GM19324 (cell line): ENCODE data around the gene XIRP2.

Experiments
- ATAC-seq: cut with Tn5 transposase; IDR thresholded peaks from one replicate; pipeline ENCODE4 v1.9.1; 2021; ENCODE audit warnings: mild to moderate bottlenecking, moderate library complexity; ENCODE audit not compliant: unreplicated experiment, low FRiP score

Gene XIRP2

GRCh38 chr2:166924967-166925366, 36.7 kb downstream of the XIRP2 start:
- ATAC-seq: no peak

GRCh38 chr2:166926657-166927056, 38.4 kb downstream of the XIRP2 start:
- ATAC-seq: no peak

DNA sequence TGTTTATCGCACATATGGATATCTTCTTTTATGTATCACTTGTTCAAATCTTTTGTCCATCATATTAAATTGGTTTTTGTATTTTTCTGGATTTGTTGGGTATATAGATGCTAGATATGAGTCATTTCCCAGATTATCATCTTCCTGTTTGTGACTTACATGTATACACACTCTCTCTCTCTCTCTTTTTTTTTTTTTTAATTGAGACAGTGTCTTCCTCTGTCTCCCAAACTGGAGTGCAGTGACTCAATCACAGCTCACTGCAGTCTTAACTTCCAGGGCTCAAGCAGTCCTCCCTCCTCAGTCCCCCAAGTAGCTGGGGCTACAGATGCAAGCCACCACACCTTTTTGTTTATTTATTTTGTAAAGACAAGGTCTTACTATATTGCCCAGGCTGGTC, 43.8 kb downstream of the XIRP2 start:
- no peak for ATAC-seq

DNA sequence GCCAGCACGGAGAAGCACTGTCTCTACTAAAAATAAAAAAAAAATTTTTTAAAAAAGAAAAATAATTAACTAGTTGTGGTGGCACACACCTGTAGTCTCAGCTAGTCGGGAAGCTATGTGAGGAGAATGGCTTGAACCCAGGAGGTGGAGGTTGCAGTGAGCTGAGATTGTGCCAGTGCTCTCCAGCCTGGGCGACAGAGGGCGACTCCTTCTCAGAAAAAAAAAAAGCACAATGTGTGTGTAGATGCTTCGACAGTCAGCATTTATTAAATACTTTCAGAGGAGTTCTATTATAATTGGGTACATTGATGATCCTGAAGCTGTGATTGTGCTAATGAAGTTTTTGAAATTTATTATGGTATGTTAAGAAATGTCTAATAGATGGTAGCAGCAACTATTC, 46.5 kb downstream of the XIRP2 start:
- no peak for ATAC-seq

DNA sequence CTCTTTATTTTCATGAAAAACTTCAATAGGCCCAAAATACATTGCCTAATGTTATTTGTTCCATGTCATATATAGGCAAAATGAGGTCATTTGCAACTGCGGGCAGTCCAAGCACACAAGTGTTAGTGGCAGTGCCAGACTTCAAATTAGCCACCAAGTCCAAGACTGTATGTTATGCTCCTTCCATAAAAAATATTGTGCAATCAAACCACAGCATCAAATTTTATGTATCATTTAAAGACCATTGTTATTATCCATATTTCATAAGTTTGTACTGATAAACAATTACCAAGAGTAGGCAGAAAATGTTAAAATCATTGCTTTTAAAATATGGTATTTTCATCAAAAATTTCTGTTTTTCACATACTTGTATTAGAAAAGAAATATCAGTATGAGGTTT, 54.1 kb downstream of the XIRP2 start:
- ATAC-seq: no peak

DNA sequence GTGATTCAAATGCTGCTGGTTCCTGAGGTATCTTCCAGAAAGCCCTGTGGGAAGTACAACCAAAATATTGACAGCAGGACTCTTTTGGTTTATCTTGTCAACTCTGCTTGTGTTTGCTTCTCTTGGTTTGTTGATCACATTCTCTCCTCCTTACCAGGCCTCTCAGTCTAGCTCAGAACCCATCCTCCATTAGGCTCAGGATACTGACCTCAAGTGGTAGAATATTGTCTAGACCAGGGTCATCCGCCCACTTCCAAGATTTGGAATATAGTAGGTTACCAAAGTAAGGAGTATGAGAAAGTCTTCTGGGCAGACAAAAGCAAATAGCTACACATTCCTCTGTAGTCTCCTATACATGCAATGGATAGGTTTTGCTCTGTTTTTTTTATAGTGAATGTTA, 56.6 kb downstream of the XIRP2 start:
- ATAC-seq: no peak

DNA sequence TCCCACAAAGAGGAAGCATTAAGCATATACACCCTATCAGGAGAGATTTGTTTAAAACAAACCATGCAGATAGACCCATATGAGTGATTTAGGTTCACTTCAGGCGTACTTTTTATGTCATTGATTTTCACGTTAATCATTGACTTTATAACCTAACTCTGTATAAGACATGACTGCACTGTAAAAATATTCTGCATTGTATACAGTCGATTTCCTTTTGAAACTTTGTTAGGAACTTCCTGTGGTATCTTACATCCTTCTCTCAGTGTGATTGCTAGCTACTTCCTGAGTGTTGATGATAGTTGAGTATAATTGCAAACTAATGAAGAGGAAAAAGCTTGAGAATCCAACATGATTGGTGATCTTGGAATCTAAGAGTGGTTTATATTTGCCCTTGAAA, 69.4 kb downstream of the XIRP2 start:
- no peak for ATAC-seq

- ATAC-seq: no peak
Measured at GRCh38 chr2:166958986-166959481, 70.8 kb downstream of the XIRP2 start.

DNA sequence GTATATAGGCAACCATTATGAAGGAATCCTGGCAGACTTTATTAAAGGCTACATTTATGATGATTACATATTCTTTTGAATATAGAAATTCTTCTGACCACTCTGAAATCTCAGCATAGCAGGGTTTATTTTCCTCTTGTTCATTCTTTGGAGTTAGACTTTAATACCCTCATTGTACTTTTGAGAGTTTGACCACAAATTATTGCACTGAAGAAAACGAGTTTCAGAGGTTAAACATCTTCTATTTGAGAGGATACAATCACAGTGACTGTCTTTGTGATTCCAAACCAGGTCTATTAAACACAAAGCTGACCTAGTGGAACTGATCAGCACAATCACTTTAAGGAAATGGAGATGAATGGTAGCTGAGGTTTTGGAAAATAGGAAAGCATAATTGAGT, 71.3 kb downstream of the XIRP2 start:
- ATAC-seq: no peak

- ATAC-seq: no peak
Measured at GRCh38 chr2:166960702-166961270, 72.5 kb downstream of the XIRP2 start.

- ATAC-seq: no peak
Measured at GRCh38 chr2:166961933-166962332, 73.7 kb downstream of the XIRP2 start.

- no peak for ATAC-seq
Measured at GRCh38 chr2:166969486-166969885, 81.2 kb downstream of the XIRP2 start.

DNA sequence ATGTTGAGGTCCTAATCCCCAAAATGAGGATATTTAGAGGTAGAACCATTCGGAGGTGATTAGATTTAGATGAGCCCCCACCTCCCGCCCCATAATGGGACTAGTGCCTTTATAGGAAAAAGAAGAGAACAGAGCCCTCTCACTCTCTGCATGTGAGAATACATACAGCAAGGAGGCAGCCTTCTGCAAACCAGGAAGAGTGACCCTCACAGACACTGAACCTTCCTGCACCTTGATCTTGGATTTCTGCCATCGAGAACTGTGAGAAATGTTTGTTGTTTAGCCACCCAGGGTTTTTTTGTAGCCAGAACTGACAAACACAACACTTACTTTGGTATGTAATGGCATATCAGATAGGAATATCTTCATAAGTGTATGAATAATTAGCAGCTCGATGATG, 83.7 kb downstream of the XIRP2 start:
- ATAC-seq: no peak

GRCh38 chr2:166972418-166972817, 84.1 kb downstream of the XIRP2 start:
- ATAC-seq: no peak

- ATAC-seq: no peak
Measured at GRCh38 chr2:166984188-166984587, 95.9 kb downstream of the XIRP2 start.

DNA sequence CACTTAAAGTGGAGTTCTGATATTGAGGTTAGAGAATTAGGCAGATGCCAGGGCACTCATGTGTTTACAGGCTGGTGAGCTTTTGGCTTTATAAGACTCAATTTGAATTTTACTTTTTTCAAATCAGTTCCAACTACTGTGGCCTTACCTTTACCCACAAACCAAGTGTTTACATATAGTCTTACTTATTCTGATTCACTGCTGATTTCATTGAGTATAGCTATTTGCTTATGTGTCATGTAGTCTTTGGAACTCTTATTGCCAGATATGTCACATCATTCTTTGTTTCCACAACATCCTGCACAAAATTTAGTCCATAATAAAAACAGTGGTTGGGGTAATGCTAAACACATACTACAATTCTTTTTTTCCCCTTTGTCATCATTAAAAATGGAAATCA, 96.5 kb downstream of the XIRP2 start:
- no peak for ATAC-seq

- no peak for ATAC-seq
Measured at GRCh38 chr2:166994588-166995336, 106.5 kb downstream of the XIRP2 start.

- ATAC-seq: no peak
Measured at GRCh38 chr2:166996465-166996864, 108.2 kb downstream of the XIRP2 start.

GRCh38 chr2:167001165-167001564, 112.9 kb downstream of the XIRP2 start:
- no peak for ATAC-seq

DNA sequence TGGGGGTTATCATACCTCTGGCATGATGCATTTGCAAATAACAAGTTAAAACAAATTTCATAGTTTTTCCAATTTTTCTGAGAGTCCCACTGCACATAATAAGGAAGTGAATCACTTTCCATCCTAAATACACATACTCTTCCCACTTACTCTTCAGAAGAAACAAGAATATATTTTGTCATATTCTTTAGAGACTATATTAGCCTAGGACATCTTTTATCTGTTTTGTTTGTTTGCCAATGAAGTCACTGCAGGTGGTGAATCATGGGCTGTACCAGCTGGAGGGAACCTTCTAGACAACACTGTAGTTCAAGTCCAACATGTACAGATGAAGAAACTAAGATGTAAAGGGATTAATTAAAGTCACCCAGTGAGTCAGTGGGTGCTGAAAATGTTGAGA, 116.8 kb downstream of the XIRP2 start:
- no peak for ATAC-seq

DNA sequence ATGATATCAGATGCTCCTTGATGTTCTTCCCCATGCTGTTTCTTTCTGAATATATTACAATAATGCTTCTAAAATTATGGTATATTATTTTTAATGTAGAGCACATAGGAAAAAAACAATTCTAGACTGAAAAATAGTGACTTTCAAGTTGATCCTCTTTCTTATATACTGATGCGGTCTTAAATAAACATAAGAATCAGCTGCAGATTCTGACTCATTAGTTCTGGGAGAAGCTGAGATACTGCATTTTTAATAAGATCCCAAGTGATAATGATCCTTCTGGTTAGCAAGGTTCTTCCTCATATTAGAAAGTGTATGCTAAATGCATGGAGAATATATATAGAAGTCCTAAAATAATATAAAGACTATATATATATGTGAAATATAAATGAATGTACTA, 124.9 kb downstream of the XIRP2 start:
- ATAC-seq: no peak

GRCh38 chr2:167015806-167016205, 127.5 kb downstream of the XIRP2 start:
- ATAC-seq: no peak
